Effector CD8-positive, alpha-beta T cell (primary cell): Measurements from ENCODE around the gene LMAN1.

ENCODE experiments used
- DNase-seq: peaks from one replicate; lab custom pipeline; 2025; lab: John Stamatoyannopoulos, UW

LMAN1 gene

GRCh38 chr18:59305295-59305694, 53.8 kb downstream of the LMAN1 start:
- DNase-seq, result no peak

DNA sequence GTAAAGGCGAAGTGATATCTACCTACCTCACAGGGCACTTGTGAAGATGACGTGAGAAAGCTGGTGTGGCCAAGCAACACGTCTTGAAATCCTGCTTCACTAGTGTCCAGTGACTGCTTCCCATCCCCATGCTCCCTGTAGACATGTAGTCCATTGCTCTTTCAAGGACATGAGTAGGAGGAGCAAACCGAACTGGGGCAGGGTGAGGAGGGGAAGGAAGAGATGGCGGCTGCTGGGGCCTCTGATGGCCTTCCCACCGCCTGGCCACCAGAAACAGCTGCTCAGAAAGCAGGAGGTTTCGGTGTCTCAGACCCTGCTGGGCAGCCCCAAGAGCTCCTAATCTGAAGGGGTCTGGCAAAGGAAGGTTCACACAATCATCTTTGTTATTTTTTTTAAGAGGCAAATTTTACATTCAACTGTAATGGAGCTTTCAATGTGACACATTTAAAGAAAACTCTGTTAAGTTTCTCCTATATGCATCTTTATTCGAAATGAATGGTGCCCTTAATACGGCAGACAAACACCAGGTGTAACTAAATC, 55.3 kb downstream of the LMAN1 start:
- no peak for DNase-seq

GRCh38 chr18:59303006-59303405, 56.1 kb downstream of the LMAN1 start:
- DNase-seq, result no peak

DNA sequence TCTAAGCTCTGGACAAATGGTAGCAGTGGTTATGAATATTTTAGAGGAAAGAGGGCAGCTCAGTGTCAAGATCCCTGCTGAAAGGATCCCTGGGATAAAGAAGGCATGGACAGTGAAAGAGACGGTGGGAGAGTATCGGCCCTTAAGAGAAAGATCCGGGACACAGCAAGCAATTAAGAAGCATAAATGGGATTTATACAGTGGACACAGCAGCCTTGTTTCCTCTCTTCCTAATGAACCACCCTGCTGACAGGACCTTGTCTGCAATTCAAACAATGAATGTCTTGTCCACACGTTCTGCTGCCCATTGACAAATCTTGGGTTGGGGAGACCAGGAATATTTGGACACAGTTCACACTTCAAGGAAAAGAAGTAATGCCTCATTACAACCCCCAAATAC, 57.1 kb downstream of the LMAN1 start:
- no peak for DNase-seq

DNA sequence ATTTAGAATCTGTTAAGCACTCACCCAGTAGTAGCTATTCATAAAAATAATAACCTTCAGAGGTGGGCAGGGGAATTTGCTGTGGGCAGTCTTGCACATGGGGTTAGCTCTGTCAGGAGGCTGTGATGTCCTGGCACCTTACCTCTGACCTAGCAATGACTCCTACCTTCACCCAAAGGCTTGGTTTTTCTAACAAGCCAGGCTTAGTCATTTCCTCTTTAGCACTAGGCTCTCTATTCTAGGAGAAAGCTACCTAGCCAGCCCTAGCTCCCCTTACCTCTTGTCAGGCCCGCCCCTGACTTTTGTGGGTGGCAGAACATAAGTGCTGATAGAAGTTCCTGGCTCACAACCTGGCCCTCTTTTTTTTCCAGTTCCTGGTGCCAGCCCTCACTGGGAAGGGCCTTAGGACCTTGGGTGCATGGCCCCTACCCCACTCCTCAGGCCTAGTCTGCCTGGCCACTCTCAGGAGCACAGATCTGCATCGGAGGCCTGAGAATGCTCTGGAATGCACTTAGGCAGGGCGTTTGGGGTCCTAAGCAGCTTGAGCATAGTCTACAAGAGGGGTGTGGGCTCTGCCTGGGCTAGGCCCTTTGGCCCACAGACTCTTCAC, 58.3 kb downstream of the LMAN1 start:
- no peak for DNase-seq

DNA sequence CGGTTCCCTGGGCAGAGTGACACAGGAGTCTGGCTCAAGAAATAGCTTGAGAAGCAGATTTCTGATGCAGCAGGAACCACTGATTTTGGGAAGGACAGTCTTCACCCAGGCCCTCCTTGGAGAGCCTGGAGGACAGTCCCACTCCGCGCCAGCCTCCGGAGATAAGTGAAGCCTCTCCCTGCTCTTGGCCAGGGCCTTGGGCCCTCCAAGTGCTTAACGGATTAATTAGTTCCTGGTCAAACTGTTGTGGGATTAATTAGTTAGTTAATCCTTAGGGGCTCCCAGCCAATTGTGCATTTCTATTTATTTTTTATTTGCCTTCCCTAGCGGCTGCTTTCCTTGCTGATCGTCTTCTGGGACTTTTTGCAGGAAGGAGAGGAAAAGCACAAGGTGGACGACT, 60.2 kb downstream of the LMAN1 start:
- no peak for DNase-seq

- no peak for DNase-seq
These were observed 65.7 kb downstream of the LMAN1 start for GRCh38 chr18:59293317-59293716.

- DNase-seq, result no peak
These were observed 72.7 kb downstream of the LMAN1 start for GRCh38 chr18:59286341-59286740.

DNA sequence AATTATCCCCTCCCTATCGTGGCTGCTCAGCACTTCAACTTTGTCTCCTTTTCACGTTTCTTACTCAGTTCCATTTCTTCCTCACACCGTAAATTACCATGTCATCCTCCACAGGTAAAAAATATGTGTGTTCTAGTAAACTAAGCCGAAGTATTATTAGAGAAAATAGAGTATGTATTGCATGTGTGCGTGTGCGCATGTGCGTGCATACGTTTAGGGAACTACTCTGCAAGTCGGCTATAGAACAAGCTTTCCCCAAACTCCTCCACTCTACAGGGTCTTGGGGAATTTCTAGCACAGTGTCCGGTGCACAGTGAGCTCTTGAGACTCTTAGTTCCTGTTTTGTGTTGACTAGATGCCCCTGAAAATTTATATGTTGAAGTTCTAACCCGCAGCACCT, 76.7 kb downstream of the LMAN1 start:
- no peak for DNase-seq

- DNase-seq, result no peak
These were observed 79.3 kb downstream of the LMAN1 start for GRCh38 chr18:59279722-59280121.

- DNase-seq, result no peak
These were observed 79.9 kb downstream of the LMAN1 start for GRCh38 chr18:59279193-59279592.

DNA sequence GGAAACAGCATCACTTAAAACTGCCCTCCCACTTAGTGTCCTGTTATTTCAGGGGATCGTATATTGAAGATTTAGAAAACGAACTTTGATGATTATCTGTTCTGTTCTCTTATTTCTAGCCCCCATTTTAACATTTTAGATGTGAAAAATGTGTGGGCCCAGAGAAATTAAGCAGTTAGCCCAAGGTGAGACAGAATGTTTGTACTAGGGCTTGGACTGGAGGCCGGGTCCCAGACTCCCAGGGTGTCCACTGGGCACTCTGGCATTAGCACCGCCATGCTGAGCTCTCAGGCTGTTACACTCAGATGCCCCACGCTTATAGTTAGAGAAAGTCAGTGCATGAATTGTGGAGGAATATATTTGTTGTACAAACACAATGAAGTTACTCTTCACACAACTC, 80.3 kb downstream of the LMAN1 start:
- no peak for DNase-seq
